GM12891 (cell line): Measurements from ENCODE around the gene KCNK5.

Source experiments
- PAX5 ChIP-seq: IDR thresholded peaks from 2 replicates; pipeline ENCODE4 v1.6.1; 2011; ENCODE audit warnings: low read length, moderate library complexity, mild to moderate bottlenecking; ENCODE audit not compliant: insufficient read depth, severe bottlenecking
- POLR2A ChIP-seq: IDR thresholded peaks from 2 replicates; pipeline ENCODE4 v1.6.1; 2011; ENCODE audit warnings: low read depth, low read length, control low read depth
- POLR2AphosphoS5 ChIP-seq: IDR thresholded peaks from 2 replicates; pipeline ENCODE4 v1.6.1; 2011; ENCODE audit warnings: low read depth, low read length, control low read depth
- POU2F2 ChIP-seq: IDR thresholded peaks from 2 replicates; pipeline ENCODE4 v1.6.1; 2011; ENCODE audit warnings: low read depth, mild to moderate bottlenecking, control low read depth, low read length, moderate library complexity
- SPI1 ChIP-seq: IDR thresholded peaks from 2 replicates; pipeline ENCODE4 v1.6.1; 2011; ENCODE audit warnings: low read depth, low read length, control low read depth
- TAF1 ChIP-seq: IDR thresholded peaks from 2 replicates; pipeline ENCODE4 v1.6.1; 2011; ENCODE audit warnings: low read depth, low read length, control low read depth

DNA sequence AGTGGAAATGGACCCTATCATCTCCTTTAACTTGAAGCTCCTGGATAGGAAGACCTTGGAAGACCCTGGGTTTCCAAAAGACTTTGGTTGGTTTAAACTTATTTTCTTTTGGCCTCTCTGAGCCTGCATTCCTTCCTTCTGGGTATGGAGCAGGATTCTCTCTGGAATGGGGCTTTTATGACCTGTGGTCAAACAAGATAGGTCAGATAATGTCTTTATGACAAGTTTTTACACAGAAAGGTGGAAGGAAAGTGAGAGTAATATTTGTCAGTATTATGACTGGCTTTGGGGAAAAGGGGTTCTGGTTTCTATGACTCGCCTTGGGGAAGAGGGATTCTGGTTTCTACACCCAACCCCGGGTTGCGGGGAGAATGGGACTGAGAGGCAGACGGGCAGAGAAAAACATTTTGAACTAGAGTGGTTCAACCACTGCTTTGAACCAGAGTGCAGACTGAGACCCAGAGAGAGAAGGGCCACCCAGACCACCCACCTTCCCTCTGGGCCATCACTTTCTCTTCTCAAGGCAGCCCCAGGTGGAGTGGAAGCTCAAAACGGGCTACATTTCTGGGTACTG is 37.6 kb upstream of the KCNK5 start:
- no peak for TF ChIP-seq POLR2A
- no peak for TF ChIP-seq TAF1
- no peak for TF ChIP-seq POLR2AphosphoS5
- no peak for TF ChIP-seq SPI1
- no peak for TF ChIP-seq PAX5
- TF ChIP-seq POU2F2 = no peak
